IPS DF 4.7 (cell line): Measurements from ENCODE around the gene SPTLC2.

ENCODE experiments used
- DNase-seq: peaks from one replicate; pipeline ENCODE4 v3.0.0-alpha.2; 2013; ENCODE audit warnings: low spot score; ENCODE audit errors: extremely low read depth

SPTLC2 gene

GRCh38 chr14:77508249-77508648, 108.2 kb downstream of the SPTLC2 start:
- DNase-seq, result no peak

GRCh38 chr14:77507762-77508161, 108.7 kb downstream of the SPTLC2 start:
- no peak for DNase-seq

GRCh38 chr14:77505031-77505430, 111.4 kb downstream of the SPTLC2 start:
- no peak for DNase-seq

GRCh38 chr14:77503138-77503537, 113.3 kb downstream of the SPTLC2 start:
- no peak for DNase-seq

GRCh38 chr14:77502109-77502782, 114.2 kb downstream of the SPTLC2 start:
- DNase-seq, result no peak

- DNase-seq, result no peak
Measured at GRCh38 chr14:77498984-77499527, 117.4 kb downstream of the SPTLC2 start.

- DNase-seq, result no peak
Measured at GRCh38 chr14:77498120-77498979, 118.1 kb downstream of the SPTLC2 start, which contains the start of gene ISM2. ISM2 (minus strand) TSS chr14:77498816; CDS start chr14:77498793, 23 bp downstream.

- no peak for DNase-seq
Measured at GRCh38 chr14:77495334-77495733, 121.1 kb downstream of the SPTLC2 start.

- no peak for DNase-seq
Measured at GRCh38 chr14:77491056-77491455, 125.4 kb downstream of the SPTLC2 start.

- DNase-seq, result no peak
Measured at GRCh38 chr14:77490347-77490986, 126.0 kb downstream of the SPTLC2 start.

- DNase-seq, result no peak
Measured at GRCh38 chr14:77489041-77489440, 127.4 kb downstream of the SPTLC2 start.

- DNase-seq, result no peak
Measured at GRCh38 chr14:77488558-77488957, 127.9 kb downstream of the SPTLC2 start.

GRCh38 chr14:77485901-77486678, 130.3 kb downstream of the SPTLC2 start:
- DNase-seq, result no peak

- no peak for DNase-seq
Measured at GRCh38 chr14:77485256-77485655, 131.2 kb downstream of the SPTLC2 start.

GRCh38 chr14:77482422-77482821, 134.0 kb downstream of the SPTLC2 start:
- no peak for DNase-seq

GRCh38 chr14:77478796-77479195, 137.6 kb downstream of the SPTLC2 start:
- DNase-seq, result no peak

- no peak for DNase-seq
Measured at GRCh38 chr14:77478029-77478428, 138.4 kb downstream of the SPTLC2 start.

GRCh38 chr14:77475432-77476115, 140.9 kb downstream of the SPTLC2 start:
- DNase-seq, result no peak

GRCh38 chr14:77474479-77475177, 141.8 kb downstream of the SPTLC2 start:
- no peak for DNase-seq

- no peak for DNase-seq
Measured at GRCh38 chr14:77473921-77474320, 142.5 kb downstream of the SPTLC2 start.
